GM12878 (cell line): Measurements from ENCODE around the gene KYAT1. TPM values are rescaled to one million over a fixed set of nuclear protein-coding genes. Genes with fewer than 3 reads are reported as not detected.

ENCODE experiments used
- FOXK2 ChIP-seq: fragments of 450-650 bp; IDR thresholded peaks from 2 replicates; pipeline ENCODE4 v1.6.1; 2017; ENCODE audit warnings: mild to moderate bottlenecking, moderate library complexity
- HCFC1 ChIP-seq: fragments of 150-350 bp; IDR thresholded peaks from 2 replicates; pipeline ENCODE4 v1.6.1; 2014; ENCODE audit warnings: low read length
- MEF2B ChIP-seq: fragments of 450-650 bp; IDR thresholded peaks from 2 replicates; pipeline ENCODE4 v1.6.1; 2018; ENCODE audit warnings: mild to moderate bottlenecking, moderate library complexity; ENCODE audit not compliant: partially characterized antibody, poor library complexity, severe bottlenecking
- NFXL1 ChIP-seq: fragments of 450-650 bp; IDR thresholded peaks from 2 replicates; pipeline ENCODE4 v1.6.1; 2017; ENCODE audit warnings: antibody characterized with exemption, mild to moderate bottlenecking, borderline replicate concordance
- NR2F1 ChIP-seq: fragments of 450-650 bp; conservative IDR thresholded peaks from 2 replicates; pipeline ENCODE4 v1.6.1; 2017; ENCODE audit warnings: mild to moderate bottlenecking
- PAX8 ChIP-seq: fragments of 450-650 bp; IDR thresholded peaks from 2 replicates; pipeline ENCODE4 v1.6.1; 2017; ENCODE audit warnings: mild to moderate bottlenecking, moderate library complexity
- RAD51 ChIP-seq: fragments of 450-650 bp; IDR thresholded peaks from 2 replicates; pipeline ENCODE4 v1.6.1; 2016; ENCODE audit warnings: moderate library complexity, mild to moderate bottlenecking, inconsistent platforms
- SUPT20H ChIP-seq: IDR thresholded peaks from 2 replicates; pipeline ENCODE4 v1.6.1; 2011; ENCODE audit warnings: low read depth, mild to moderate bottlenecking, low read length, moderate library complexity, borderline replicate concordance; ENCODE audit not compliant: control insufficient read depth
- TBL1XR1 ChIP-seq: IDR thresholded peaks from 2 replicates; pipeline ENCODE4 v1.6.1; 2012; ENCODE audit warnings: low read depth, low read length, improper control_type of control experiment
- ZBTB11 ChIP-seq: fragments of 450-650 bp; formaldehyde crosslinking; IDR thresholded peaks from 2 replicates; pipeline ENCODE4 v1.5.0; 2022; ENCODE audit warnings: mild to moderate bottlenecking, missing genetic modification characterization
- ZNF207 ChIP-seq: fragments of 450-650 bp; IDR thresholded peaks from 2 replicates; pipeline ENCODE4 v1.6.1; 2014; ENCODE audit warnings: antibody characterized with exemption, mild to moderate bottlenecking, borderline replicate concordance
- polyA plus RNA-seq, 11 experiments: library from polyadenylated mRNA; depleted of rRNA in 4 of 11; unstranded in 6 of 11; stranded (reverse) in 5 of 11; fragments of >200 nt; fragmentation: Nextera tagmentation in 4 of 11; fragmentation: Illumina TruSeq in 1 of 11; extraction: Ambion mirVana in 4 of 11; extraction: Trizol in 1 of 11; gene quantifications; 1 replicate in 1 of 11; 2 replicates in 10 of 11; pipeline versions ENCODE4 v1.2.1 to v1.2.3, GENCODE V29; 2011 to 2016; ENCODE audit warnings: inconsistent platforms in 2 of 11, missing spikeins in 2 of 11, low read depth in 1 of 11
- total RNA-seq, 4 experiments: library from RNA; depleted of rRNA in 3 of 4; stranded (reverse); fragments of >200 nt in 3 of 4; fragmentation: Illumina TruSeq in 1 of 4; extraction: Trizol in 1 of 4; gene quantifications; 2 replicates each; pipeline versions ENCODE4 v1.2.1 to v1.2.3, GENCODE V29; 2013 to 2021

KYAT1 gene
- total and polyA plus RNA-seq, 10 of the 15 experiments (the other 5 are each of a cell fraction or from before 2014, with no cell fraction given): 5.8 to 15.7 (median 11.4) TPM

- TF ChIP-seq SUPT20H (no peak), NR2F1 (no peak), MEF2B (no peak), NFXL1 (no peak), ZNF207 (no peak), FOXK2 (no peak), HCFC1 (no peak), TBL1XR1 (no peak), PAX8 (no peak), ZBTB11 (no peak), RAD51 (no peak)
Measured at GRCh38 chr9:128790536-128790935, 91.2 kb downstream of the KYAT1 start (continued).
